G401.6 (cell line): ENCODE results near the gene DNAJB8.

Experiments used
- FAIRE-seq: peaks from 2 replicates; lab custom pipeline; 2012; peaks lifted over from hg19 to GRCh38; lab: Jason Lieb, UNC

The DNAJB8 gene

GRCh38 chr3:128464188-128464587, 2.5 kb downstream of the DNAJB8 start:
- FAIRE-seq = no peak

- FAIRE-seq = no peak
Measured at GRCh38 chr3:128463771-128464170, 2.9 kb downstream of the DNAJB8 start.

- no peak for FAIRE-seq
Measured at GRCh38 chr3:128463354-128463753, 3.3 kb downstream of the DNAJB8 start.

GRCh38 chr3:128462931-128463330, 3.8 kb downstream of the DNAJB8 start:
- FAIRE-seq = no peak

- FAIRE-seq = no peak
Measured at GRCh38 chr3:128462341-128462910, 4.3 kb downstream of the DNAJB8 start.

GRCh38 chr3:128461731-128462130, 5.0 kb downstream of the DNAJB8 start:
- no peak for FAIRE-seq

GRCh38 chr3:128459461-128459820, 7.2 kb downstream of the DNAJB8 start:
- no peak for FAIRE-seq

GRCh38 chr3:128458746-128459460, 7.8 kb downstream of the DNAJB8 start:
- no peak for FAIRE-seq

- FAIRE-seq = no peak
Measured at GRCh38 chr3:128457937-128458336, 8.8 kb downstream of the DNAJB8 start.

- FAIRE-seq = no peak
Measured at GRCh38 chr3:128456776-128457715, 9.6 kb downstream of the DNAJB8 start.

- FAIRE-seq = no peak
Measured at GRCh38 chr3:128455786-128456748, 10.6 kb downstream of the DNAJB8 start.

- FAIRE-seq = no peak
Measured at GRCh38 chr3:128455116-128455515, 11.6 kb downstream of the DNAJB8 start.

GRCh38 chr3:128454310-128454618, 12.4 kb downstream of the DNAJB8 start:
- FAIRE-seq = no peak

- no peak for FAIRE-seq
Measured at GRCh38 chr3:128453501-128454309, 13.0 kb downstream of the DNAJB8 start.

- FAIRE-seq = no peak
Measured at GRCh38 chr3:128452678-128453275, 13.9 kb downstream of the DNAJB8 start.

- no peak for FAIRE-seq
Measured at GRCh38 chr3:128452120-128452519, 14.6 kb downstream of the DNAJB8 start.

GRCh38 chr3:128449111-128449638, 17.5 kb downstream of the DNAJB8 start:
- no peak for FAIRE-seq

- no peak for FAIRE-seq
Measured at GRCh38 chr3:128448491-128448890, 18.2 kb downstream of the DNAJB8 start.

GRCh38 chr3:128447561-128448013, 19.1 kb downstream of the DNAJB8 start:
- no peak for FAIRE-seq

- no peak for FAIRE-seq
Measured at GRCh38 chr3:128446821-128447220, 19.9 kb downstream of the DNAJB8 start.
